Right ventricle myocardium superior (tissue), 1 donor: ENCODE measurements around the gene GAB1. TPM values are rescaled to one million over a fixed set of nuclear protein-coding genes. Genes with fewer than 3 reads are reported as not detected.

Source experiments
- ATAC-seq: fragments of 200-7000 bp; cut with Tn5 transposase; one replicate; pipeline ENCODE4 v1.9.1; 2020; ENCODE audit warnings: mild to moderate bottlenecking; ENCODE audit not compliant: poor library complexity
- DNase-seq: peaks from one replicate; pipeline ENCODE4 v3.0.0-alpha.2; 2020
- intact Hi-C: fragments of 100-400 bp; cut with DNase I; formaldehyde crosslinking; loops from one replicate; pipeline ENCODE4 v1.11.2; 2022
- total RNA-seq: library from RNA; stranded (reverse); fragmentation: NEBNext Ultra II Directional; extraction: Animal tissue kit (Norgen Biotek cat#: 25700); gene quantifications from one replicate; pipeline ENCODE4 v1.2.1, GENCODE V29; 2021
- donor health status: DM: no; HTN: yes; CAD: no; lungs with severe emphysema.

Gene GAB1
- total RNA-seq, 1 donor from 2014 or later = 72.5 TPM

DNA sequence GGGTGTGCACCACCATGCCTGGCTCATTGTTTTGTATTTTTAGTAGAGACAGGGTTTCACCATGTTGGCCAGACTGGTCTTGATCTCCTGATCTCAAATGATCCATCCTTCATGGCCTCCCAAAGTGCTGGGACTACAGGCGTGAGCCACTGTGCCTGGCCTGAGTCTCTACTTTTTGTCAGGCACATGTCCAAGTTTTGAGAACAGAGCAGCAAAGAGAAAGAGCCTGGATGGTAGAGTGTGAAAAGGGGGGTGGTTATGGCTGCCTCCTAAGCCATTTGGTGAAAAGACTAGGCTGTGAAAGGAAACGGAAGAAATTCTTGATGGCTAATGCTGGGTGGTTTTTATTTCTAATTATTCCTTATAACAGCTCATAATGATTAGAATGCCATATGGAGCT lies 63.4 kb downstream of the GAB1 start:
- ATAC-seq (no peak), DNase-seq (no peak)
- intact Hi-C loops = no loop called here

DNA sequence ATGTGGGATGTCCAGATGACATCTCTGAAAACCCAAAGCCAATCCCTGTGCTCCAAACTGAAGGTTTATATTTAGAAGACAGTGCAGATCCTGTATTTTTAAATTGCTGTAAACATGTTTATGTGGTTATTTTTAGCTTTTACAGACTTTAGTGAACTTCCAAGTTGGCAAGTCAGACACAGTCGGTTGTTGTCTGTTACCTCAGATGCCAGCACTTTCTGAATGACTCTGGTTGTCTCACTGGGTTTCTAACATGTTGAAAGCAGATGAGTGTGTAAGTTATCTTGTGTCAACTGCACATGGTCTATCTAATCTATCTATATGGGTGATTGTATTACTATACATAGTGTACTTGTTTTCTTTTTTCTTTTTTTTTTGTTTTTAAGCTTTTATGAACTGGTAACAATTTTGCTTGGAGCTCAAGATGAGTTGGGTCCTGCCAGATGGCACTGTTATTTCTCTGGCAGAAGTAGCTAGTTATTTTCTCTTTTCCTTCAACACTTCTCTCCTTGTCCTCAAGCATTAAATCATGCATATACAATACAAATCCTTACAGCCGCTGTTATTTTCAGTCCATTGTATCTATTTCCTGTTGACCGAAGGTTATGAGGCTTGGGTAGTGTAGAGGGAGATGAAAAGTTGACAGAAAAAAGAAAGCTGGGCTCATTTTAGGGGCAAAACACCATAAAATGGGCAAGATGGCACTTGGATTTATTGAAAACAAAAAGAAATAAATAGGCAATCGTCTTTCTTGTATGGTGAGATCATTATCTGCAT lies 66.3 kb downstream of the GAB1 start:
- intact Hi-C loops = no loop called here
- DNase-seq (no peak), ATAC-seq (peak; percentile 74)

DNA sequence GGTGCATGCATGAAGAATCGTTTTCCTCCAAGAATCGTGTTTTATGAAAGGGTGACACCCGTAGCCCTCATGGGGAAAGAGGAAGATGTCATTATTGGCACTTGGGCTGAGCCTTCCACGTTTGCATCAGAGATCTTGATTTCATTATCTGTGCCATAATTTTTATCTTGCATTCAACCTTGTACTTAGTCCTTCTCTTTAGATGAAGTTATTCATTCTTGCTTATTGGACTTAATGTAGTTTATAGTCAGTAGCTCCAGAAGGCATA lies 66.8 kb downstream of the GAB1 start:
- DNase-seq = no peak
- no peak for ATAC-seq
- intact Hi-C loops = no loop called here

DNA sequence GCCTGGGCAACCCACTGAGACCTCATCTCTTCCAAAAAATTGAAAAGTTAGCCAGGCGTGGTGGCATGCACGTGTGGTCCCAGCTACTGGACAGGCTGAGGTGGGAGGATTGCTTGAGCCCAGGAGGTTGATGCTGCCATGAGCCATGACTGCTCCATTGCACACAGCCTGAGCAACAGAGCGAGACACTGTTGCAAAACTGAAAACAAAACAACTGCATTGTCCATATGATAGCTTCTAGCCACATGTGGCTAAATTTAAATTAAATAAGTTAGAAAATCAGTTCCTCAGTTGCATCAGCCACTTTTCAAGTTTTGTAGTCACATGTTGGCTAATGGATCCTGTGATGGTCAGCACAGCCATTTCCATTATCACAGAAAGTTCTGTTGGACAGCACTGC lies 67.9 kb downstream of the GAB1 start:
- ATAC-seq = no peak
- no peak for DNase-seq
- intact Hi-C loops = no loop called here

DNA sequence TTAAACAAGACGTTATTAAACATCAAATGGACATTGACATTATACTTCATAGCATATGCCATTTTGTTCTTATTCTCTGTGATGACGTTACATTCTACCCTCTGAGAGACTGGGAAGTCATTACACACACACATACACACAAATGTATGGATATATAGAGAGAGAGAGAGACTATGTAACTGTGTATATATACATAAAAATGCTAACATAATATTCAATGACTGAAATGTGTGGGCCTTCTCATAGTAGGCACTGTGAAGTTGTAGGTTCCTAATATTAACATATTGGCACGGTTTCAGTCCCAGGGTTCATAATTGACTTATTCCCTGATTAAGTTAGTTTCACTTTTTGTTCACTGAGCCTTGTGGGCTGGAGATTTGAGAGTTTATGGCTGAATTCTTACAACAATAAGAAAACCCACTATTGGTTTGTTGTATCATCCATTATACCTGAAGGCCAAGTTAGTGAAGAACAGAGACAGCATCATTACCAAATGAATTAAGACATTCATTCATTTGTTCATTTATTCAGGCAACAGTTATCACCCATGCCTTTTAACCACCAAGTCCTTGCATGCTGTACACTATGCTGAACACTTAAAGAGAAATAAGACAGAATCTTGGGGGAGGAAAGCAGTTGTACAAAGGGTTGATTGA lies 68.5 kb downstream of the GAB1 start:
- DNase-seq = no peak
- intact Hi-C loops = no loop called here
- no peak for ATAC-seq

DNA sequence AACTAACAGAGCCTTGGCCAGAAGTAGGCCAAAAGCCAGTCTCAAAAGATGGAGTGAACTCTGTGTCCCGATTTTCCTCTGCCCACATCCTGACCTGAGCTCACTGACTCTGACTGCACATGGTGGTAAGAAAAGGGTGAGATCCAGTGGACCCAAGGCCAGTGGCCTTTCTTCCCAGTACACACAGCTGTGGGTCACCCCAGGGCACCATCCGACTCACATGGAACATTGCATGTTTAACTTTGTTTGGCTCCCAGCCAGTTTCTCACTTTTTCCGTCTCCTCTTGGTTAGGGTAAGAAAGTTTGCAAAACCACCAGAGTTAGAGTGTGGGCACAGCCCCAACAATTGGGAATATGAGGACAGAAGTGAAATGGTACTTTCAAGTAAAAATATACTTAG lies 69.8 kb downstream of the GAB1 start:
- ATAC-seq = peak; percentile 45
- peak; percentile 64 for DNase-seq
- intact Hi-C loops = no loop called here

DNA sequence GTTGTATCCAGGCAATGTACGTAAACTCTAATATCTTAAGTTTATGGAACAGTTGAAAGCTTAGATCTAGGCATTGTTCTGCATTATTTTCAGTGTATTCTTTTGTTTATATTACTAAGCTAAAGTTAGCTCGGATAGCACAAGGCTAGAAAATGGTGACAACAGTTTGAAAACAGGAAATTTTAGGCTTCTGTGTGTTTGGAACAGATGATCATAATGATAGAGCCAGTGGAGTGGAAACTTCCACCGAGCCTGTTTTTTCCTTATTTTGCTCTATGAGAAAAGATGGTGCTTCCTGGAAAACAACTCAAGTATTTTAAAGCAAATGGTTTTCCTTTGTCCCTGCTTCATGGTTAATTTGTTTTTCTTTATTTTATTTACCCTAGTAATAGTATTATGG lies 70.8 kb downstream of the GAB1 start:
- ATAC-seq = no peak
- DNase-seq = no peak
- intact Hi-C loops = no loop called here

DNA sequence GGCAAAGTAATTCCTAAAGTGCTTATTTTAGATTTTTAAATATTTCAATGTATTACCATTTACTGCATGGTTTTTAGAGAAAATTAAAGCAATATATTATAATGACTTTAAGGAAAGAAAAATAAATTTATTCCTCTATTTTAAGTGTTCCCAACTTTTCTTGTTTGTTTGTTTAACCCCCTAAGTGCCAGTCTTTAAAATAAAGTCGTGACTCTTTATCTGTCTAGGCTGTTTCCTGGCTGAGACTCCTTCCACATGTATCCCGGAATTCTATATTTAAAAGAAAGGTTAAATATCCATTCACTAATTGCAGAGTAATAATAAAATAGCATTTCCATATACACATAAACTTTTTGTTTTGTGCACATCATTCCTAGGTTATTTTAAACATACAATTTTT lies 71.2 kb downstream of the GAB1 start:
- no peak for ATAC-seq
- intact Hi-C loops = no loop called here
- no peak for DNase-seq

DNA sequence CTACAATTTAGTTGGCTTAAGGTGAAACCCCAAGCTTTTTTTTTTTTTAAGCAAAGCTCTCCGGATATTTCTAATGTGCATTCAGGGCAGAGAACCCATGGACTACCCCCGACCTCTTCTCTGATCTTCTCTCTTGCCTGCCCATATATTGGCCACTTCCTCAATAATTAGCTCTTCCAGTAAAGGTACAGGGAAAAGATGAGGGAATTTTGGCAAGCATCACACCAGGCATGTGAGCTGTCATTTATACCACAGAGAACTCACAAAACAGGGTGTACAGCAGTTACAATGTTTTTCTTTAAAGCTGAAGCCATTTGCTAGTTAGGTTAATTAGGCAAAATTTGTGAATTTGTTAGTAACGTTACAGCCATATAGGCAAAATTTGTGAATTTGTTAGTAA lies 73.3 kb downstream of the GAB1 start:
- no peak for DNase-seq
- ATAC-seq = no peak
- intact Hi-C loops = no loop called here

DNA sequence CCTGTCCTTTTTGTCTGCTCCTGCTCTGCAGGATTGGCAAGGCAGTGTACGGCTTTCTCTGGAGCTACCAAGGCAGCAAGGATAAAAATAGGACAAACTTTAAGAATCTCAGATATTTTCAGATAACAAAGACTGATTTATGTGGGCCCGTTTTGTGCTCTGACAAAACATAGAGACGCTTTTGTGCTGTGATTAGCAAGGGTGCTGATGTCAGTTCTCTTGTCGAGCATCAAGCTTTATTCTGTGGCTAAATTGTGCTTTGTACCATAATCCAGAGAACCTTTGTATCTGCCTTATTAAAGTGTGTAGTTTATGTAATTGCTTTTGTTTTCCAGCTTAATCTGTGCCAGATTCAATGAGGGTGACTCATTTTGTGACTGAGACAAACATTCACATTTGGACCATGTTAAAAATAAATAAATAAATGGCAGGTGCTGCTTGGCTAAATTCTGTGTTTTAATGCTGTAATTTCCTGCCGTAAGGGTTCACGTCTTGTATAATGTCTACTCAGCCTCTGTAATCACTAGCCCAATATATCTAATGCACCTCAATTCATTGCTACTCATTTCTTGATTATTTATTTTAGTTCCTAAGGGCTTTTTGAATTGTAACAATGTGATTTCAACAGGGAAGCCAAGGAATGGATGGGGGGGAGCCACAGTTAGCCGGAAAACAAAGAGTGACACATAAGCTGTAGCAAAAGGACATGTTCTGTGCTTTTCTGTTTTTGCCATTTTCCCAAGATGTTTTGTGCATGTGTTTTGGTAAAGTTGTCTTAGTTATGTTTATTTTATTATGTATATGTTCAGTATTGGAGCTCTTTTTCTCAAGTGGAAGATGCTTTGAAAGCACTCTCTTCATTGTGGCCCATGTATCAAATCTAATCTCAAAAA lies 75.1 kb downstream of the GAB1 start:
- ATAC-seq (peak; percentile 55), DNase-seq (no peak)
- intact Hi-C loops = no loop called here

DNA sequence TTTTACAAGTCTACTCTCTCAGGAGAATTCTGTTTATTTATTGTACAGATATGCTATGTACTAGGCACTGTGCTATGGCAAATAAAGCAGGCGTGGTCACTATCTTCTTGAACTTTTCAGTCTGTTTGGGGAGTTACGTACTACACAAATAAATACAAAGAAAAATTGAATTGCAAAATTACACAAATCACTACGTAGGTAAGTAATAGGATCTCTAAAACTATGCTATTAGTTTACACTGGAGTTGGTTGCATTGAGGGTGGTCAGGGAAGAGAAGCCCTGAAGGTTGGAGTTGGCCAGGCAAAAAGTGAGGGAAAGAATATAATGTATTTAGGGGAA lies 75.7 kb downstream of the GAB1 start:
- intact Hi-C loops = no loop called here
- ATAC-seq (no peak), DNase-seq (no peak)

DNA sequence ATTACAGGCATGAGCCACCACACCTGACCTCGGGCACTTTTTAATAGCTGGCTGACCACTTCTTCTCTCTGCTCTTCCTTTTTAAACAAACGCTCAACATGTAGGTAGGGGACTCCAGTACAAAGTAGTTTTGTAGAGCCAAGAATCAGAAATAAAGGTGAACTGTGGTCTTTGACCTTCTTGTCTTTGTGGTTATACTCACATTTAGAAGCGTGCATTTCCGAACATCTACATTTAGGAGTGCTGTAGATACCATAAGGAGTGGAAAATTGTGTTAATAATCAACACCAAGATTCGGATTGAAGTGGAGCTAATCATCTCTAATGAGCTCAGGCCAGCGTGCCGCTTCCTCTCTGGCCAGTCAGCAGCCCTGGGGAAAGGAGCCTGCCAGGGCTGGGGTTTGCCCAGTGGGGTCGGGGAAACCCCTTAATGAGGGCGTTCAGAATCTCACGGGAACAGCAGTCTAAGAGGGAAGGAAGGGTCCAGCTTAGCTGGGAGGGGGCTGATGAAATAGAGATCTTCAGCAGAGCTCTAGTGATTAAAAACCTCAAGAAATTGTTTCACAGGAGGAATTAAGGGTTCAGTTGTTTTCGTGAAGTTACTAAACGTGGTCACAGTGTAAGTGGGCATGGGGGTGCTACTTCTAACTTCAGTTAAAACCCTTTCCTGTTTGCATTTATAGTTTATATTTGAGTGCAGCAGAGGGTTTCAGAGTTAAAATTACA lies 81.2 kb downstream of the GAB1 start:
- ATAC-seq (no peak), DNase-seq (no peak)
- intact Hi-C loops = no loop called here

DNA sequence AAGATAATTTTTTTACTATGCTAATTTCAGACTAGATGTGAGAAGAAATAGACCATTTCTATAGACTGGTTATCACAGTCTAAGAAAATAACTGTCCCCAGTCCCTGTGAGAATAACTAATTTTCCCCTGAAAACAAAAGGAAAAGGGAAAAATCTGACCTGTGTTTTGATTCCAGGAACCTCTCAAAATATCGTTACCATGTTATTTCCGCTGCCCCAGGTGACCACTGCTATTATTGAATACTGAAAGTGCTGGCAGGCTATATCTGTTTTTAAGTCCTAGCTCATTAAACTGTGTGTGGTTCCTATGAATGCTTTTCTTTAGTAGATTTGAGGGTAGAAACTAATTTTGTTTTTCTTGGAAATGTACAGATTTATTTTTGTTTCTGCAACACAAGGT lies 83.6 kb downstream of the GAB1 start:
- ATAC-seq (no peak), DNase-seq (no peak)
- intact Hi-C loops = no loop called here

DNA sequence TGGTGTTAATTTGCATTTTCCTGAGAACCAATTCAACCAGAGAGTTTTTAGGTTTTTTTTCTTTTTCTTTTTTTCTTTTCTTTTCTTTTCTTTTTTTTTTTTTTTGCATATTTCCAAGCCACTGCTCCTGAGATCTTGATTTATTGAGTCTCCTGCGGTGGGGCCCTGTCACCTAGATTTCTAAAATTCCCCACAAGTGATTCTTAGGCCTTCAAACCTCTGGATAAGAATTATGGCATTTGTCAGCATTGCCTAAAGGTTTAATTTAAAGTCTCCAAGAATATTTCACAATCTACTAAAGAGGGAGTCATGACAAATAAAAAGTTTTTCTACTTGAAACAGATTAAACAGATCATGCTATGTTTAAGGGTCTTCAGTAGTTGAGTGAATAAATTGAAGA lies 84.9 kb downstream of the GAB1 start:
- ATAC-seq (no peak), DNase-seq (no peak)
- intact Hi-C loops = no loop called here

DNA sequence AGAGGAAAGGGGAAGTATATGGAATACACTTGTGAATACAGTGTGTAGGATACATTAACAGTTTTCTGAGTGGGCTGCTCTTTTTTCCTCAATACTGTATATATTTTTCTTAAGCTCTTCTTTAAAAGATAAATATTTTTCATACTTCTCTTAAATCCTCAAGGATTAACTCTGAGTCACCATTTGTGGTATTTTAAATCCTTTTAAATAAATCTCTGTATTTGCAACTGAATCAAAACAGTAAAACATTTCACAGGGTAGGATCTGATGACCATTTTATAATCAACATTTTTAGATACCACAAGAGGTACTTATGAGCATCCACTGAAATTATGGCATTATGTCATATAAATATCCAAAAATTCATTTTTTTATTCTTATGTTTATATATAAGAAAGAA lies 87.6 kb downstream of the GAB1 start:
- no peak for DNase-seq
- ATAC-seq = no peak
- intact Hi-C loops = no loop called here

DNA sequence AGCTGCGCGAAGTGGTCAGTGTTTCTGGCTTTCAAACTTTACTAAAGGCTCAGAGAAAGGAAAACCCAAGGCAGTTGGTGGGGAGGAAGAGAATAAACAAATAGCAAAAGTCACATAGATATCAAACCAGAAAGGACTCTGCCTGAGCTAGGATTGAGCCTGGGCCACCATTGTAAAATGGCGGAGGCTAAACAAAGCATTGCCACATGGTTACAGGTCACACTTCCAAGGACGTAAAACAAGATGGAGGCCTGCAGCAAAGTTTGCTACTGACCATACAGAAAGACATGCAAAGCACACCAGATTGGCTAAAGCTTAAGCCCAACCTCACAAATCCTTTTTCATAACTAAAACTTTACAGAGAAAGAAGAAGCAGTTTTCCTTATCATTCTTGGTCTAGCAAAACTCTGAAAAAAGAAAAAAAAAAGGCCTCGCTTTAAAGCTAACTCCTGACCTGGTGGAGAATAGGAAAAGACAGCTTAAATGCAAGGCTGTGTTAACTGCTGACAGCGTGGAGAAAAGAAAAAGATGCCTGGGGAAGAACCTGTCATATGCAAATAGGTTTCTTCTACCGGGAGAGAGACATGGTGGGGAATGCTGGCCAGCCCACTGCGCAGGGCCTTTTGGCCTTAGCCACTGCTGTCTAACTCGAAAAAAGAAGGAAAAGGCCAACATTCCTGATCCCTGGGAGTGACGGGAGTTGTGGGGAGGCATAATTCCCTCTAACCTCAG lies 95.0 kb downstream of the GAB1 start:
- ATAC-seq = no peak
- intact Hi-C loops = no loop called here
- DNase-seq = no peak

DNA sequence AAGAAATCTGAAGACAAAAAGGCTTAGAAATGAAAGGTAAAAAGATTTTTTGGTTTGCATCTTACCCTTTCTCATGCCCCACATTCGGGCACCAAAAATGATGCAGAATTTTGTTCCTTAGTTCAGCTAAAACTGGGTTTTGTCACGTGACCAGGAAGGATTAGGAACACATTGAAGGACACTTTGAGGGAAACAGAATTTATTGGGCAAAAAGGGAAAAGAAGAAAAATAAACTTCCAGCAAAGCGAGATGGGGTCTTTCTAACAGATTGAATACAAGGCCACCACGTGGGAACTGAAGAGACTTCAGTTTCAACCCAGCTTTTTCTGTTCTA lies 95.5 kb downstream of the GAB1 start:
- no peak for ATAC-seq
- DNase-seq = no peak
- intact Hi-C loops = no loop called here

DNA sequence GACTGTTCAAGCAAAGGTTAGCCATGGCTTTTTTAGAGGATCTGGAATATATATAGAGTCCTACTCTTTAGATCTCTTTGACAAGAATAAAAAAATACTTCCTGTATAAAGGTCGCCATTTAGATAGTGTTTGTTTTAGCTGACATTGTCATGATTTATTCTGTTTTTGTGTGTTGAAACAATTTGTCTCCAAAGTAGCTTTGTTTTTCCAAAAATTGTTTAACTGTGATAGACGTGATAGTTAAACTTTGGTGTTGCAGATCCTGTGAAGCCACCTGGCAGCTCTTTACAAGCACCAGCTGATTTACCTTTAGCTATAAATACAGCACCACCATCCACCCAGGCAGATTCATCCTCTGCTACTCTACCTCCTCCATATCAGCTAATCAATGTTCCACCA lies 96.6 kb downstream of the GAB1 start:
- intact Hi-C loops = no loop called here
- no peak for ATAC-seq

DNA sequence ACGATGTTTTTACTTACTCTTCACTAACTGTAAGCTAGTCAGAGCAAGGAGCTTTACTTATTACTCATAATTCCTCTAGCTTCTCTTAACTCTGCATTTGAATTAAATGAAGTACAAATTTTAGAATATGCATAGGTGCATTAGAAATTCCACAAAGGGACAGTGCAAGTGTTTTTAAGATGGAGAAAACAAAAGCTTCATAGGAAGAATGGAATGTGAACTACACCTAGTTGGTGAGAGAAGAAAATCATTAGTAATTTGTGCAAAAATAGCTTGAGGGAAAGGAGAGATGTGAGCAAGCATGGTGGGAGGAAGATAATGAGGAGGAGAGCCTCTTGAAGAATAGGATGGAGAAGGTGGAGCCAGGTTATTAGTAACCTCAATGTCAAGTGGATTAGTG lies 99.3 kb downstream of the GAB1 start:
- ATAC-seq (no peak), DNase-seq (no peak)
- intact Hi-C loops = no loop called here

More for the DNA sequence above, 96.6 kb downstream of the GAB1 start:
- DNase-seq = no peak
